K562 (cell line): ENCODE measurements around the gene PYM1.

Experiments
- CBFB ChIP-seq: sonication (generic); formaldehyde crosslinking; IDR thresholded peaks from 2 replicates; pipeline ENCODE4 v1.4.0; 2020; ENCODE audit warnings: mild to moderate bottlenecking, missing genetic modification reagents
- CHD2 ChIP-seq: IDR thresholded peaks from 2 replicates; pipeline ENCODE4 v1.6.1; 2011; ENCODE audit warnings: low read depth, low read length
- FIP1L1 ChIP-seq: fragments of 200-400 bp; formaldehyde crosslinking; IDR thresholded peaks from 2 replicates; pipeline ENCODE4 v1.6.1; 2018; ENCODE audit warnings: mild to moderate bottlenecking, low read depth, low read length; ENCODE audit not compliant: poor library complexity, severe bottlenecking
- HCFC1 ChIP-seq: IDR thresholded peaks from 2 replicates; pipeline ENCODE4 v1.6.1; 2012; ENCODE audit warnings: low read depth, low read length, improper control_type of control experiment
- POLR2A ChIP-seq: fragments of 450-650 bp; conservative IDR thresholded peaks from 2 replicates; pipeline ENCODE4 v1.6.1; 2016
- SIX5 ChIP-seq, 2 experiments: IDR thresholded peaks; 2 replicates each; pipeline ENCODE4 v1.6.1; 2011; ENCODE audit warnings: low read length in 2 of 2, borderline replicate concordance in 1 of 2, low read depth in 1 of 2, mild to moderate bottlenecking in 1 of 2, moderate library complexity in 1 of 2; ENCODE audit not compliant: insufficient read depth in 1 of 2
- ZFP30 ChIP-seq: fragments of 250-450 bp; sonication (Bioruptor Pico); IDR thresholded peaks from 2 replicates; pipeline ENCODE4 v1.8.0; 2022; ENCODE audit warnings: moderate library complexity, mild to moderate bottlenecking, inconsistent platforms, borderline replicate concordance

- TF ChIP-seq SIX5 (IDR thresholded peaks at IDR 0.05; ENCODE audit: borderline replicate concordance in 1 of 2, insufficient read depth in 1 of 2, low read depth in 1 of 2, low read length in 2 of 2) (no peak), HCFC1 (no peak), CHD2 (no peak), FIP1L1 (no peak), CBFB (no peak), POLR2A (no peak), ZFP30 (no peak)
These were observed 7.1 kb upstream of the PYM1 start for GRCh38 chr12:55934773-55935172.
